ENCODE measurements around the gene RAPGEFL1.
A peak's percentile ranks its signal among the peaks of the same experiment; 100 is the strongest.
"Not testable (repeated sequence)": the region's sequence is repeated elsewhere in the genome, so short reads cannot be mapped to it uniquely, and the experiment has no call there.

The RAPGEFL1 gene

DNA sequence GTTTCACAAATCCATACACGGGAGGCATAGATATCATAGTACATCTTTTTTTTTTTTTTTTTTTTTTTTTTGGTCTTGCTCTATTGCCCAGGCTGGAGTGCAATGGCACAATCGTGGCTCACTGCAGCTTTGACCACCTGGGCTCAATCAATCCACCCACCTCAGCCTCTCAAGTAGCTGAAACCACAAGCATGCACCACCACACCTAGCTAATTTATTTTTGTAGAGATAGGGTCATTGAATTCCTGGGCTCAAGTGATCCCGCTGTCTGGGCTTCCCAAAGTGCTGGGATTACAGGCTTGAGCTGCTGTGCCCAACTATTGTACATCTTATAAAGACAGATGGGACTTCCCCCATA lies 3.5 kb upstream of the RAPGEFL1 start:
- no peak for DNase-seq (ENCODE audit: low spot score)

DNA sequence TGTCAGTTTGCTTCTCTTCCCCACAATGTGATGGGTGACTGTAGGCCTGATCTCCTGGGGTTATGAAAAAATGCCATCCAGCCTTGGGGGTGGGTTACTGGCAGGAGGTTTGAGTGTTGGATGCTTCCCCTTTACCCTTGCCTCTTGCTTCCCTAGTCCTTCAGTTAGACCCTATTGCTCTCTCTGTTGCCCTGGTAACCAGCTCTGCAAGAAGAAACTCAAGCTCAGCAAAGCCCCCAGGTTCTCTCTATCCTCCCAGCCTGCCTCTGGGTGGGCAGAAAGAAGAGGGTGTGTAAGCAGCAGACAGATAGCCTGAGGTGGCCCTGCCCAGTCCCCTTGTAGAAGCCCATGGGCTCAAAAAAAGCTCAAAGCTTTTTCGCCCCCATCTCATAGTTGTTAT lies 2.8 kb upstream of the RAPGEFL1 start:
- no peak for DNase-seq (ENCODE audit: low spot score)

DNA sequence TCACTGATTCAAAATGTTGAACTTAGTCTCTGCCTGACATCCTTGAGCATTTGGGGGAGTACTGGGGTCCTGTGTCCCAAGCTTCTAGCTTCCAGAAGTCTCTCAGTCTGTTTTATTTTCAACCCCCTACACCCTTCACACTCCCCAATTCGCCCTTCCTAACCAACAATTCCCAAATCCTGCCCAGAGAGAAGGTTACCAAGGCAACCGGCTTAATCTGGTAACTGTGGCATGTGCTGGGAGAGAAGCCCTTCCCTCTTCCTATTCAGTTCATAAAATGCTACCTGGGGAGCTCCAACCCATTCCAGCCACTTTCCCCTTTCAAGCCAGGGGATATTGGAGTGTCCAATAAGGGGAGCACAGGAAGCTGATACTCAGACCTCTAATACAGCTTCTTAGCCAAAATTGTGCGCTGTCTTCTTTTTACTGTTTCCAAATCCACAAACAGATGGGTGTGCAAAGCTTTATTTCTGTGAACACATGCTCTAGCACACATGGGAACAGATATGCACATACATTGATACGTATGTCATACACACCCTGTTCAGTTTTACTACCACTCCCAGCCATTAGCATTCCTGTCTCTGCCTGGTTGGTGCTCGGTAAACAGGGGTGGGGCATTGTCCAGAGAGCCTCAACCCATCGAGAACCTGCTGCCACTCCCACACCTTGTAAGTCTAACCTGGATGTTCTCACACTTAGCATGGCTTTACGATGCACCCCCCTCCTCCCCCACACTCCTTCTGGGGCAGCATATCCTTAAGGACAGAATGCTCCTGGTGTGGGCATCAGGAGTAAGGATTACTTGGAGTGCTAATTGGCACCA lies 1.1 kb upstream of the RAPGEFL1 start:
- DNase-seq (ENCODE audit: low spot score): no peak

DNA sequence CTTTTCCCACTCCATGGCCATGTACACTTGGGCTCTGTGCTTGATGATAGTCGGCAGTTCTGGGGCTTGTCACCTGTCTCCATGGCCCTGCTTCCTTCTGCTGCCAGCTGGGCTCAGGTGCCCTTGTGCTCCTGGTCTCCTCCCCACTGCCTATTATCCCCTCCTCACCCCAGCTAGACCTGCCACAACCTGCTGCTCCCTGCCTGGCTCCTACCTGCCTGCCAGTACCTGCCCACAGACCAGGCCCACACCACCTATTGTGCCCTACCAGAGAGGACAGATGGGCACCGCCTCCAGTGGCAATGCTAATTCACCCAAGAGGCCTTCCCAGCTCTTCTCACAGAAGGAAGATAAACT lies 538 bp upstream of the RAPGEFL1 start:
- no peak for DNase-seq (ENCODE audit: low spot score)

DNA sequence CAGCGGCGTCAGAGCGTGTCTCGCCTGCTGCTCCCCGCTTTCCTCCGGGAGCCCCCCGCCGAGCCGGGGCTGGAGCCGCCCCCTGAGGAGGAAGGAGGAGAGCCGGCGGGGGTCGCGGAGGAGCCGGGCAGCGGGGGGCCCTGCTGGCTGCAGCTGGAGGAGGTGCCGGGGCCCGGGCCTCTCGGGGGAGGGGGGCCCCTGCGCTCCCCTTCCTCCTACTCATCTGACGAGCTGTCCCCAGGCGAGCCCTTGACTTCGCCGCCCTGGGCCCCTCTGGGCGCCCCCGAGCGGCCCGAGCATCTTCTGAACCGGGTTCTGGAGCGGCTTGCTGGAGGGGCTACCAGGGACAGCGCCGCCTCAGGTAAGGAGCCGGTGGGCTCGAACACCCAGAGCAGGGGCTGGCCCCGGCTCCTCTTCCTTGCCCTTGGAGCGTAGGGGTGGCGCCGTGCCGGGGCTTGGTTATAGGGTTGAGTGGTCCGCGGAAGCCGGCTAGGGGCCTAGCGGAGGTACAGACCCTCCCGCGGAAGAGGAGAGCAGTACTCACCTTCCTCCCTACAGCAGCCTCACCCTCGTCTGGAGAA lies 841 bp downstream of the RAPGEFL1 start:
- DNase-seq (ENCODE audit: low spot score): no peak

DNA sequence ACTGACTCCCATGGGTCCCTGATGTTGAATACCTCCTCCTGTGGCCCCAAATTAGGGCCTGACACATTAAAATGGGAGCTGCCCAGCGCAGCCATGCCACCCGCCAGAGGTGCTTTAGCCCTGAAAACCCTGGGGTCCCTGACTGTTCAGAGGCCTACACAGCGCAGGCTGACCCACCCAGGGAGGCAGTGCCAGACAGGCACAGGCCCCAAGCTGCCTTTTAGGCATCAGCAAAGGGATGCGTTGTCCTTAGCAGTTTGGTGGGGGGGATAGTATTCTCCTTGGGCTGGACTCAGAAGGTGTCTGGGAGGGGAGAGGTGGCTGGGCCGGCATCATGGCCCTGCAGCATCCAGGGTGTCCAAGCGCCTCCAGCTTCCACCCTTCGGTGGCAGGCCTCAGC lies 1.4 kb downstream of the RAPGEFL1 start:
- DNase-seq (ENCODE audit: low spot score): no peak

DNA sequence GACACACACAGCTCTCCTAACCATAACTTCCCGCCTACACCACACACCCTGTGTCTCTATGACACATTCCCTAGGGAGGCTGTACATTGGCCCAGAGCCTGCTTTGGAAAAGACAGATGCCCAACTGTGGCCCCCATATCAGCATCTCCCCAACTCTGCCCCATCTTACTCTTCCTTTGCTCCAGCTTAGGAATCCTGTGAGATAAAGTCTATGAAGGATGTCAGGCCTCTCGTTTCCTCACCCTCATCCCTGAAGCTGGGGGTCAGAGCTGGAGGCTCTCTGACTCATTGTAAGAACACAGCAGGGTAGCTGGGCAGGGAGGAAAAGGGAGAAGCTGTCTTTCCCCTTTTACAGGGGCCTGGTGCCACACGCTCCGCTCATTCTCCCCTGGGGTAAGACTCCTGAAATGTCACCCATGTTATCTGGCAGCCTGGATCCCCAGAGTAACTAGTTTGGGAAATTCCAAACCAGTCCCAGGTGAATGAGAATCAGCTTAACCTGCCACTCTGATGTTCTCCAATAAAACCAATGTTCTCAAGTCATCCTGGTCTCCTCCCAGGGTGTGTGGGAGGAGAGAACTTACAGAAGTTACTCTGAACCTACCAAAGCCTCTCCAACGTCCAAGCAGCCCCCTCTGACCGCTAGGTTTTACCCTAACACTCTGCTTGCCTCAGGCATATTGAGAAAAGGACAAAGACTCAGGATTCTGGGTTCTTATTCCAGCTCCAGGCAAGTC lies 2.8 kb downstream of the RAPGEFL1 start:
- DNase-seq (ENCODE audit: low spot score): no peak

DNA sequence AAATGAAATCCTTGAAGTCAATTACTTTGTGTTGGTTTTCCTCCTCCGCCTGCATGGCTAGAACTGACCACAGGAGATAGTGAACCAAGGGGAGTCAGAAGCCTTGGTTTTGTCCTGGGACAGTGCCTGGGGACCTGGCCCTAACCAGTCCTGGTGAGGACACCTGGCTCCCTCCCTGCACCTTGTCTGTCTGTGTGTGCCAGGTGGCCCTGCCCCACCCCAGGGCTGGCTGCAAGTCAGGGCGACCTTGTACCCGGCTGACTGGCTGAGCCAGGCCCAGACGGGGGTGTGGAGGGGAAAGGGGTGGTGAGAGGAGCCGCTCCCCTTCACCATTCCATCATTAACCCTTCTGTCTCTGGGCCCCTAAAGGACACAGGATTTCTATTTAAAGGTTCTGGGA lies 3.4 kb downstream of the RAPGEFL1 start:
- DNase-seq (ENCODE audit: low spot score): no peak

DNA sequence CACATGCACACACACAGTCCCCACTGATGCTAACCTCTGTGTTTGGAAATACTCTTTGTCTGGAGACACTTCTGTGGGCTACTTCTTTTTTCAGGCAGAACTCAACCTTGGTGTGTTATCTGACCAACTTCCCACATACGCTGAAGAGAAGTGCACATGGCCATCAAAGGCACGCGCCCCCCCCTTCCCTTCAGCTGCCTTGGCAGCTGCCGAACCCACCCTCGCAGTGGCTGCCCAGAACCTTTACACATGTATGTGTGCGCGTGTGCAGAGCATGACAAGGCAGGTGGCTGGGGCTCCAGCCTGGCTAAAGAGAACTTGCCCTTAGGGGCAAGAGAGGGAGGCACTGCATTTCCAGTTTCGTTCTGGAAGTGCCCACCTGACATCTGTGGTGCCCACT lies 3.9 kb downstream of the RAPGEFL1 start:
- no peak for DNase-seq (ENCODE audit: low spot score)

DNA sequence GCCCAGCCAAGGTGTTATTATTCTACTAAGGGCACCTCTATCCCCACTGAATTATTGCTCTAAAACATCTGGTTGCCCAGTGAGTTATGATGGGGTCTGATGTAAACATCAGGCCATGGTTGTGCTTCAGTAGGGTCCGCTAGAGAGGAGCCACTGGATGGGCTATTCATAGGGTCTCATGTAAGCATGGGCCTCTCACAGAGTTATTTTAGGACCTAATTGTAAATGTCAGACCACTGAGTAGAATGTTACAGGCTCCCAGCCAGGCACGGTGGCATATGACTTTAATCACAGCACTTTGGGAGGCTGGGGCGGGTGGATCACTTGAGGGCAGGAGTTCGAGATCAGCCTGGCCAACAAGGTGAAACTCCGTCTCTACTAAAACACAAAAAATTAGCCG lies 5.3 kb downstream of the RAPGEFL1 start:
- no peak for DNase-seq (ENCODE audit: low spot score)

DNA sequence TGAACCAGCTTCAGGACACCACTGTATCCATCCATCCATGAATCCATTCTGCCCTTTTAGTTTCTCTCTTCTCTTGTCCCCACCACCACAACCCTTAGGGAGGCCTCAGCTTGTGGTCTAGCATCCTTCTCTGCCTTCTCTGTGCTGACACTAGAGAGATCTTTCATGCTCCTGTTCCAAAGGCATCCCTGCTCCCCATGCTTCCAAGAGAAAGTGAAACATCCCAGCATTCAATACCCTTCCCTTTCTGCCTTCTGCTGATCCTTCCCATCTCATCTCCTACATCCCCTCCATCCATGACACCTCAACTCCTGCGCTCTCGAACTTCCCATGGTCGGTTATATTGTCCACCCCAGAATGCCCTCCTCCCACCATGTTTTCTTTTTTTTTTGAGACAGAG lies 10.0 kb downstream of the RAPGEFL1 start:
- no peak for DNase-seq (ENCODE audit: low spot score)

DNA sequence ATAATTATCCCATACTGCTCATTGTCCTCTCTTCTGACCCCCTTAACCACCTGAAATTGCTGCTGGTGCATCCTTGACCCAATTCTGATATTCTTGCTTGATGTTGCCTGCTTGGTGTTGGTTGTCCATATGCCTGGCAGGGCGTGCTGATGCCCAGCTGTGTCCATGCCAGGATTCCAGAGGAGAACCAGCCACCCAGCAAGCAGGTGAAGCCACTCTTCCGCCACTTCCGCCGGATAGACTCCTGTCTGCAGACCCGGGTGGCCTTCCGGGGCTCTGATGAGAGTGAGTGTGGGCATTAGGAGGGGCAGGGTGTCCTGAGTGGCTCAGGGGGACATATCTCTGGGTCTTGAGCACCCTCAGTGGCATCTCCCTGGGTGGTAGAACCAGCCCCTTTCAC lies 11.4 kb downstream of the RAPGEFL1 start:
- DNase-seq (ENCODE audit: low spot score): no peak

DNA sequence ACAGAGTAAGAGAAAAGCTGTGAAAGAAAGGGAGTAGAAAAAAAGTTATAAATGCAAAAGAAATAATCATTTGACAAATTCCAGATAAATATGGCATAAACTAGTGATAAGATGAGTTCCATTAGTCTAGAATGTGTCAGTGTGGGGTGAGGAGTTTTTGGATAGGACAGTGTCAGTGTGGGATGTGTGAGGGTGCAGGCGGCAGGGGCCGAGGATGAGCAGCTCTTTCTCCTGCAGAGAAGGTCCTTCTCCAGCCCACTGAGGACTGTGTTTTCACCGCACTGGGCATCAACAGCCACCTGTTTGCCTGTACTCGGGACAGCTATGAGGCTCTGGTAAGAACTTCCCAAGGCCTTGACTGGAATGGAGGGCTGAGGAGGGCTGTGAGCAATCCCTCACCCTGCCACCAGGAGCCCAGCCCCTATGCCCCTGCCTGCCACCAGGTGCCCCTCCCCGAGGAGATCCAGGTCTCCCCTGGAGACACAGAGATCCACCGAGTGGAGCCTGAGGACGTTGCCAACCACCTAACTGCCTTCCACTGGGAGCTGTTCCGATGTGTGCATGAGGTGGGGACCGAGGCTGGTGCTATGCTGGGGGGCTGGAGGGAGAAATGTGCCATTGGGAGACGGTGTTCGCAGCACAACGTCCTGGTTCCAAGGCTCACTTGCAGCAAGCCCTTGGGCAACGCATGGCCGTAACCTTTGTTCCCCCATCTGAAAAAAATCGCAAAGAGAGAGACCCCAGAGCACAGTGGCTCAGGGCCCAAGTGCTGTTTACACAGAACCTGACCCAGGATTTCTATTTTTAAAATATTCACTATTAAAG lies 13.1 kb downstream of the RAPGEFL1 start:
- DNase-seq (ENCODE audit: low spot score): no peak

DNA sequence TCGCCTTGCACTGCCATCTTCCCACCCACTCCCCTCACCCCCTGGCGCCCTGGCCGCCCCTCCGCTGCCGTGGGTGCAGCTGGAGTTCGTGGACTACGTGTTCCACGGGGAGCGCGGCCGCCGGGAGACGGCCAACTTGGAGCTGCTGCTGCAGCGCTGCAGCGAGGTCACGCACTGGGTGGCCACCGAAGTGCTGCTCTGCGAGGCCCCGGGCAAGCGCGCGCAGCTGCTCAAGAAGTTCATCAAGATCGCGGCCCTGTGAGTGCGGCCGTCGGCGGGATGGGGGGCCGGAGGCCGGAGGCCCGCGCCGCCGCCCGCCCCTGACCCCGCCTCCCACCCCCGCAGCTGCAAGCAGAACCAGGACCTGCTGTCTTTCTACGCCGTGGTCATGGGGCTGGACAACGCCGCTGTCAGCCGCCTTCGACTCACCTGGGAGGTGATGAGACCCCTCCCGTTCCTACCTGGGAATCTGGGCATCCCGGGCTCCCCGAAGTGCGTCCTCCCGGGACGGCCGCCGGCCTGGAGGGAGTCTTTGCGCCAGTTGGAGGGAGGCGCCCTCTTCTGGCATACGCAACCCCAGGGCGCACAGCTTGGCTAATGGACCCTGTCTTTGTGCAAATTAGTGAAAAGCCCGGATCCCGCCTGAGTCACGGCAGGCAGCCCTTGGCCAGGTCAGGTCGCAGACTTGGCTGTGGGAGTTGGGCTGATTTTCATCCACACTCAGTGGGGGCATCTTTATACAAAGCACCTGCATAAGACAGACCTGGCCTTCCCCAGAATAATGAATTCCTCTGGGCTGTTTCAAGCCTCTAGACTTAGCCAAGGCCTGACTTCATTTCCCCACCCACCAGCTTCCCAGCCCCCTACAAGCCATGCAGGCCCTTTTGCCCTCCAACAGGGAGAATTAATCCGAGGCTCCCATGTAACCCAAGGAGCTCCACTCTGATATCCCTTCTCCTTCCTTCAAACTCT lies 14.3 kb downstream of the RAPGEFL1 start:
- DNase-seq (ENCODE audit: low spot score): peak; percentile 82

DNA sequence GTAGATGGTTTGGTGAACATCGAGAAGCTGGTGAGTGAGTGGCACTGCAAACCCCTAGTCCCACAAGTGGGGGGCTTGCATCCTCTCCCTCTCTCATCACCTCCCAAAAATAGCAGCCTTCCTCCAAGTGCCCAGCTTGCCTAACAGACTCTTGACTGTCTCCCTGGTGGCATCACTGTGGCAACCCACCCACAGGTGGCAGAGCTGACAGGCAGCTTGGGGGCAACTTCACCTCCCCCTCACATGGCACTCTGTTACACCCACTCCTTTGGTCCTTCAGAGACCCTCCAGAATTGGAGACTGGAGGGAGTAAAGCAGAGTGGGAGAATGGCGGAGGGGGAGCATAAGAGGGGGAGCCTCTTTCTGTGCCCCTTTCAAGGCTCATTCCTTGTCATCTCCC lies 15.7 kb downstream of the RAPGEFL1 start:
- DNase-seq (ENCODE audit: low spot score): no peak

DNA sequence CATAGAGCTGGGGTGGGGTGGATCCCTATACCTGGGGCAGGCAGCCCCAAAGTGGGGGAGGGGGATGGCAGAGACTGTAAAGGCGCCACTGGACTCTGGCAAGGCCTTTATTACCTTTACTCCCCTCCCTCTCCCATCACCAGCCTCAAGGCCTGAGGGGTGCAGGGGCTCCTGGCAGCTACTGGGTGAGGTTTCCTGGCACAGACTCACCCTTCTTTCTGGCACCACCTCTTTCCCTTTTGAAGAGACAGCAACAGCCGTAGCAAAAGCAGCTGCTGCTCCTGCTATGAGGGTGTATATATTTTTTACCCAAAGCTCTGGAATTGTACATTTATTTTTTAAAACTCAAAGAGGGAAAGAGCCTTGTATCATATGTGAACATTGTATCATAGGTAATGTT lies 17.6 kb downstream of the RAPGEFL1 start:
- DNase-seq (ENCODE audit: low spot score): no peak

DNA sequence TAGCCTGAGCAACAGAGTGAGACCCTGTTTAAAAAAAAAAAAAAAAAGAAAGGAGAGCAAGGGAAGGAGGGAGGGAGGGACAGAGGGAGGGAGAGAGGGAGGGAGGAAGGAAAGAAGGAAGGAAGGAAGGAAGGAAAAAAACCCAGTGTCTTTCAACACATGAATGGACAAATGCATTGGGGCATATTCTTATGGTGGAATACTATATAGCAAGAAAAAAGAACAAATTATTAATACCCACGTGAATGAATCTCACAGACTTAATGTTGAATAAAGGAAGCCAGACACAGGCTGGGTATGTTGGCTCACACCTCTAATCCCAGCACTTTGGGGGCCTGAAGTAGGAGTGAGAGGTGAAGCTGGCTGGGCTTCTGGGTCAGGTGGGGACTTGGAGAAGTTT lies 20.3 kb downstream of the RAPGEFL1 start:
- DNase-seq (ENCODE audit: low spot score): no peak

DNA sequence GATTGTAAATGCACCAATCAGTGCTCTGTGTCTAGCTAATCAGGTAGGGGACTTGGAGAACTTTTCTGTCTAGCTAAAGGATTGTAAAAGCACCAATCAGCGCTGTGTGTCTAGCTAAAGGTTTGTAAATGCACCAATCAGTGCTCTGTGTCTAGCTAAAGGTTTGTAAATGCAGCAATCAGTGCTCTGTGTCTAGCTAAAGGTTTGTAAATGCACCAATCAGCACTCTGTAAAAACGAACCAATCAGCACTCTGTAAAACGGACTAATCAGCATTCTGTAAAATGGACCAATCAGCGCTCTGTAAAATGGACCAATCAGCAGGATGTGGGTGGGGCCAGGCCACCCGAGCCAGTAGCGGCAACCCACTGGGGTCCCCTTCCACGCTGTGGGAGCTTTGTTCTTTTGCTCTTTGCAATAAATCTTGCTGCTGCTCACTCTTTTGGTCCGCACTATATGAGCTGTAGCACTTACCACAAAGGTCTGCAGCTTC lies 20.7 kb downstream of the RAPGEFL1 start:
- DNase-seq (ENCODE audit: low spot score): not testable (repeated sequence)

DNA sequence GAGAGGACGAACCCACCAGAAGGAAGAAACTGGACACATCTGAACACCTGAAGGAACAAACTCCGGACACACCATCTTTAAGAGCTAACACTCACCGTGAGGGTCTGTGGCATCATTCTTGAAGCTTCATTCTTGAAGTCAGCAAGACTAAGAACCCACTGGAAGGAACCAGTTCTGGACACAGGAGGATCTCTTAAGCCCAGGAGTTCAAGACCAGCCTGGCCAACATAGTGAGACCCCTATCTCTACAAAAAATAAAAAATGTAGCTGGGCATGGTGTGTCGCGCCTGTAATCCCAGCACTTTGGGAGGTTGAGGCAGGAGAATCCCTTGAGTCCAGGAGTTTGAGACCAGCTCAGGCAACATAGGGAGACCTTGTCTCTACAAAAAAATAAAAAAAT lies 21.3 kb downstream of the RAPGEFL1 start:
- no peak for DNase-seq (ENCODE audit: low spot score)

DNA sequence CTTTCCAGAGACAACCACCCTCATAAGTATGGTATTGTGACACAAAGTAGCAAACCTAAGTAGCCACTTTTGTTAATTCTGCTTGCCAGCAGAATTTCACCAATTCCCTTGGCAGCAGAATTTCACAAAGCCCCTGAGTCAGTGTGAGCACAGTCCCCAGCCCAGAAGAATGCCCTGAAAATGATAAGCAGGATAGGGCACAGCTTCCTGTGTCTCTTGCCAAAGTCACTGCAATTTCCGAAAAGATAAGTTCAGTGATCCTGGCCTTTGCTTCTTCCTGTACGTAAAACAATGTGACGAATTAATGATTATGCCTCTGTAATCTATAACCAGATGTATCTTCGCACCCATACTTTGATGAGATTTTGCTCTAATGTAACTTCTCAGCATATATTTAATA lies 25.9 kb downstream of the RAPGEFL1 start:
- DNase-seq (ENCODE audit: low spot score): no peak

DNA sequence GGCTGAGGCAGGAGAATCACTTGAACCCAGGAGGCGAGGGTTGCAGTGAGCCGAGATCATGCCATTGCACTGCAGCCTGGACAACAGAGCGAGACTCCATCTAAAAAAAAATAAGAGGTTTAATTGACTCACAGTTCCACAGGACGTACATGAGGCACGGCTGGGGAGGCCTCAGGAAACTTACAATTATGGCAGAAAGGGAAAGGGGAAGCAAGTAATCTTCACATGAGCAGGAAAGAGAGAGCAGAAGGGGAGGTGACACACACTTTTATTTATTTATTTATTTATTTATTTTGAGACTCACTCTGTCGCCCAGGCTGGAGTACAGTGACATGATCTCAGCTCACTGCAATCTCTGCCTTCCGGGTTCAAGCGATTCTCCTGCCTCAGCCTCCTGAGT lies 28.9 kb downstream of the RAPGEFL1 start:
- DNase-seq (ENCODE audit: low spot score): not testable (repeated sequence)
